Thymus (tissue), 11 donors: ENCODE results near the gene GPR179. TPM values are rescaled to one million over a fixed set of nuclear protein-coding genes. Genes with fewer than 3 reads are reported as not detected.
A peak's percentile ranks its signal among the peaks of the same experiment; 100 is the strongest.

Experiments used
- DNase-seq, 9 donors: peaks; one replicate each; pipeline ENCODE4 v3.0.0-alpha.2; 2013; ENCODE audit warnings: low spot score in 9 of 9, low read depth in 6 of 9, missing footprints in 1 of 9
- H3K27ac ChIP-seq, 2 donors: one replicate each; pipeline ENCODE4 v1.5.1; 2013; ENCODE audit warnings: control low read depth in 1 of 2, low read depth in 1 of 2, low read length in 1 of 2, mild to moderate bottlenecking in 1 of 2, moderate library complexity in 1 of 2
- H3K27me3 ChIP-seq, 2 donors: one replicate each; pipeline ENCODE4 v1.5.1; 2013; ENCODE audit warnings: low read length in 1 of 2; ENCODE audit not compliant: control insufficient read depth in 2 of 2, insufficient read depth in 1 of 2
- H3K36me3 ChIP-seq, 2 donors: one replicate each; pipeline ENCODE4 v1.5.1; 2013; ENCODE audit warnings: low read length in 1 of 2, mild to moderate bottlenecking in 1 of 2, moderate library complexity in 1 of 2; ENCODE audit not compliant: control insufficient read depth in 2 of 2, insufficient read depth in 2 of 2
- H3K4me1 ChIP-seq, 2 donors: one replicate each; pipeline ENCODE4 v1.5.1; 2013; ENCODE audit warnings: low read length in 2 of 2; ENCODE audit not compliant: control insufficient read depth in 2 of 2, insufficient read depth in 2 of 2
- H3K4me3 ChIP-seq, 2 donors: one replicate each; pipeline ENCODE4 v1.5.1; 2013; ENCODE audit warnings: low read length in 2 of 2, control low read depth in 1 of 2, mild to moderate bottlenecking in 1 of 2
- H3K9me3 ChIP-seq, 2 donors: one replicate each; pipeline ENCODE4 v1.5.1; 2013; ENCODE audit warnings: low read length in 1 of 2, mild to moderate bottlenecking in 1 of 2; ENCODE audit not compliant: control insufficient read depth in 2 of 2, insufficient read depth in 1 of 2
- WGBS: extraction: QIAGEN DNeasy Blood & Tissue Kit; methylation state at CpG from one replicate; pipeline ENCODE4 v1.1.7; 2013; 5-methylcytosine and 5-hydroxymethylcytosine counted together
- polyA plus RNA-seq: library from polyadenylated mRNA; stranded (reverse); fragments of 200-250 nt; gene quantifications from one replicate; pipeline ENCODE4 v1.2.3, GENCODE V29; 2013
- total RNA-seq: library from RNA; stranded (reverse); fragments of 120-200 nt; gene quantifications from one replicate; pipeline ENCODE4 v1.2.4, GENCODE V29; 2013
- donor health status: healthy.

The GPR179 gene
- total and polyA plus RNA-seq, 2 donors = 0.05 TPM

- Histone ChIP-seq H3K27ac (no peak overlapping the region), H3K4me1 (peaks cover 12 to 32% of the 10 kb centered on the region in 2 donors), H3K9me3 (no peaks in the 10 kb centered on the region), H3K4me3 (no peak overlapping the region), H3K36me3 (peaks cover 6 to 12% of the 10 kb centered on the region in 2 donors), H3K27me3 (no peaks in the 10 kb centered on the region)
- peak in 3 of 9 donors; percentile 5 to 60 (median 43) for DNase-seq
- 70% methylated on average over 8 of the region's 8 CpGs for WGBS
Observed at GRCh38 chr17:38326996-38327792, 16.6 kb downstream of the GPR179 start.

GRCh38 chr17:38325221-38325851, 18.4 kb downstream of the GPR179 start:
- H3K4me1 ChIP-seq = peaks cover 12 to 32% of the 10 kb centered on the region in 2 donors
- no peaks in the 10 kb centered on the region for H3K9me3 ChIP-seq
- H3K27me3 ChIP-seq = no peaks in the 10 kb centered on the region
- peaks cover 17 to 21% of the 10 kb centered on the region in 2 donors for H3K36me3 ChIP-seq
- WGBS = 43% methylated on average over 5 of the region's 5 CpGs
- no peak overlapping the region for H3K4me3 ChIP-seq
- peak overlapping the region in 1 of 2 donors; percentile 28 for H3K27ac ChIP-seq
- peak in 5 of 9 donors; percentile 18 to 64 (median 29) for DNase-seq

GRCh38 chr17:38324772-38325171, 19.0 kb downstream of the GPR179 start:
- WGBS = 98% methylated on average over 2 of the region's 2 CpGs
- no peak for DNase-seq

GRCh38 chr17:38324141-38324697, 19.5 kb downstream of the GPR179 start:
- no peaks in the 10 kb centered on the region for H3K9me3 ChIP-seq
- 98% methylated on average over 3 of the region's 3 CpGs for WGBS
- peaks cover 22 to 30% of the 10 kb centered on the region in 2 donors for H3K36me3 ChIP-seq
- H3K4me1 ChIP-seq = peaks cover 12 to 32% of the 10 kb centered on the region in 2 donors
- H3K27ac ChIP-seq = no peak overlapping the region
- no peak for DNase-seq
- no peaks in the 10 kb centered on the region for H3K27me3 ChIP-seq
- H3K4me3 ChIP-seq = no peak overlapping the region

More at GRCh38 chr17:38324772-38325171, 19.0 kb downstream of the GPR179 start:
- H3K4me3 ChIP-seq = no peak overlapping the region
- no peak overlapping the region for H3K27ac ChIP-seq
- no peaks in the 10 kb centered on the region for H3K9me3 ChIP-seq
- peaks cover 12 to 32% of the 10 kb centered on the region in 2 donors for H3K4me1 ChIP-seq
- H3K36me3 ChIP-seq = peaks cover 17 to 25% of the 10 kb centered on the region in 2 donors
- H3K27me3 ChIP-seq = no peaks in the 10 kb centered on the region

GRCh38 chr17:38322897-38323296, 20.9 kb downstream of the GPR179 start:
- no peak for DNase-seq
- Histone ChIP-seq H3K36me3 (peaks cover 23 to 31% of the 10 kb centered on the region in 2 donors), H3K4me1 (peaks cover 12 to 32% of the 10 kb centered on the region in 2 donors), H3K27ac (no peak overlapping the region), H3K27me3 (no peaks in the 10 kb centered on the region), H3K9me3 (no peaks in the 10 kb centered on the region), H3K4me3 (no peak overlapping the region)
- 97% methylated on average over 1 of the region's 1 CpG for WGBS

GRCh38 chr17:38322156-38322779, 21.5 kb downstream of the GPR179 start:
- Histone ChIP-seq H3K27ac (no peak overlapping the region), H3K4me3 (no peak overlapping the region), H3K4me1 (peaks cover 12 to 28% of the 10 kb centered on the region in 2 donors), H3K36me3 (peaks cover 23 to 31% of the 10 kb centered on the region in 2 donors), H3K27me3 (no peaks in the 10 kb centered on the region), H3K9me3 (no peaks in the 10 kb centered on the region)
- 38% methylated on average over 8 of the region's 8 CpGs for WGBS
- peak in 8 of 9 donors; percentile 18 to 76 (median 48) for DNase-seq

GRCh38 chr17:38320482-38320881, 23.3 kb downstream of the GPR179 start:
- no peak for DNase-seq
- peaks cover 23 to 31% of the 10 kb centered on the region in 2 donors for H3K36me3 ChIP-seq
- H3K9me3 ChIP-seq = no peaks in the 10 kb centered on the region
- H3K4me3 ChIP-seq = no peak overlapping the region
- peaks cover 5 to 10% of the 10 kb centered on the region in 2 donors for H3K4me1 ChIP-seq
- 98% methylated on average over 10 of the region's 10 CpGs for WGBS
- H3K27ac ChIP-seq = no peak overlapping the region
- H3K27me3 ChIP-seq = no peaks in the 10 kb centered on the region

- no peaks in the 10 kb centered on the region for H3K9me3 ChIP-seq
- H3K36me3 ChIP-seq = peaks cover 17 to 18% of the 10 kb centered on the region in 2 donors
- 96% methylated on average over 3 of the region's 3 CpGs for WGBS
- no peaks in the 10 kb centered on the region for H3K4me1 ChIP-seq
- H3K27me3 ChIP-seq = no peaks in the 10 kb centered on the region
- DNase-seq = no peak
- no peak overlapping the region for H3K27ac ChIP-seq
- no peak overlapping the region for H3K4me3 ChIP-seq
Observed at GRCh38 chr17:38317081-38317480, 26.7 kb downstream of the GPR179 start.
